GM19193 (cell line): Measurements from ENCODE around the gene MRPL44.

Experiments used
- POLR2A ChIP-seq: IDR thresholded peaks from 4 replicates; pipeline ENCODE4 v1.6.1; 2011; ENCODE audit not compliant: insufficient read depth, insufficient read length; ENCODE audit errors: extremely low read depth

Gene MRPL44

DNA sequence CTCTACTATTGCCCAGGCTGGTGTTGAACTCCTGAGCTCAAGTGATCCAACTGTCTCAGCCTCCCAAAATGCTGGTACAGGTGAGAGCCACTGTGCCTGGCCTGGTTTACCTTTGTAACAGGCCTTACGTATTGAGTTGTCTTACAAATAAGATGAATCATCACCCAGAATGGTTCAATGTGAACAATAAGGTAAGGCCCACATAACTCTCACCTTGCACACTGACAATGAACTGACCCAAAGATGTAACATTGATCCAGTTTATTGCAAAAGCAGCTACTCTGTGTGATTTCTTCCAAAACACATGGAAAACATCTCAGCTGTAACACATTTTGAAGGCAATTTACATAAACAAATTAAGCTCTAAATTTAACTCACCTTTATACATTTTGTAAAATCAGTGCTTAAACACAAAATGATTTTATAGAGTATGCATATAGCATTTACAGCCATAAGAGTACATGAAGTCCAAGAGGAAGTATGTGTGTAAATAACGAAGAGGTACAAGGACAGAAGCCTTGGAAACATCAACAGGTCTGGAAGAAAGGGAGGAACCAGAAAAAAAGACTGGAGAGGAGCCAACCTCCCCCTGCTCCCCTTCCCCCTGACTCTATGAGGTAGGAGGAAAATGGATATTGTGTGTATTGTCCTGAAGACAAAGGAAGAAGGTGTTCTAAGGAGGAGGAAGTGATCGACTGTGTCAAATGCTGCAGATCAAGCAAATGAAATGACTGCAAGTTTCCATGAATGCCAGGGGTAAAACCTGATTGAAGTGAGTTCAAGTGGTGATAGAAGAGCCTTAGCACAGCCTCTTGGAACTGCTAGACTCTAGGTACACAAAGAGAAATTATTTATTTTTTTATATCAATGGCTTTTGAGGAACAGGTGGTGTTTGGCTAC, 6.6 kb upstream of the MRPL44 start:
- TF ChIP-seq POLR2A = no peak

DNA sequence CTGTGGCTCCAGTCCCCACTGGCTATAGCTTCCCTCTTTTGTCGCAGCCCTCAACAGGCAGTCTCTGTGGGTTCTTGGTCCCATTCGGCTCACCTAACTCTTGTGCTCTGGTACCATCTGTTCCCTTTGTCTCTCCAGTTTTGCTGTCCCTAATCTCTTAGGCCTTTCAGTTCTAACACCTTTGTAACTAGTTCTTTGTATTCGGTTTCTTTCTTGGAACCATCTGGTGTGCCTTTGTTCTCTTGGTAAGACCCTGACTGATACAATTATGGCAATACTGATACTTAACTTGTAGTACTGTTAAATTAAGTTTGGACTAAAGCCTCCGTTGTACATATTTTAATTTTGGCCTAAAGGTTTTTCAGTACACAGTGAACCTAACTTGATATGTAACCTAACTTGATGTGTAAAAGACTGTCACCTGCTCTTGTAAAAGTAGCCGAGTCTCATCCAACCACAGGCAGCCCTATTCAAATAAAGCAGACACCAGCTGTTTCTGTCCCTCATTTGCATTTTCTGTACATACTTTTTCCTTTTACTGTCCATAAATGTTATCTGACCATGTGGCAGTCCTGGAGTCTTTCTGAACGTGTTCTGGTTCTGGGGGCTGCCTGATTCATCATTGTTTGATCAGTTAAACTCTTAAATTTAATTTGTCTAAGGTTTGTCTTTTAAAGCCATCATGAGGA, 4.8 kb upstream of the MRPL44 start:
- peak; percentile 50 for TF ChIP-seq POLR2A

DNA sequence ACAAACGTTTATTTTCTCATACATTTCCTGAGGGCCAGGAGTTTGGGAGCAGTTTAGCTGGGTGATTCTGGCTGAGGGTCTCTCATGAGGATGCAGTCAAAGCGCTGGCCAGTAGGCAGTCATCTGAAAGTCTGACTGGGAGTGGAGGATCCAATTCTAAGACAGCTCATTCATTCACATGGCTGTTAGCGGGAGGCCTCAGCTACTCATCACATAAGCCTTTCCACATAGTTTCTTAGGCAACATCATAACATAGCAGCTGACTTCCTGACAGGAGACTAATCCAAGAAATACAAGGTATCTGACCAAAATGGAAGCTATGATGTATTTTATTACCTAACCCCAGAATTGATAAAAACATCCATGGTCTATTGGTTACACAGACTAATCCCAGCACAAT, 2.9 kb upstream of the MRPL44 start:
- TF ChIP-seq POLR2A = no peak

GRCh38 chr2:223956300-223956699, 963 bp upstream of the MRPL44 start:
- TF ChIP-seq POLR2A = no peak

- TF ChIP-seq POLR2A = no peak
Measured at GRCh38 chr2:223959688-223960087, 2.4 kb downstream of the MRPL44 start.

DNA sequence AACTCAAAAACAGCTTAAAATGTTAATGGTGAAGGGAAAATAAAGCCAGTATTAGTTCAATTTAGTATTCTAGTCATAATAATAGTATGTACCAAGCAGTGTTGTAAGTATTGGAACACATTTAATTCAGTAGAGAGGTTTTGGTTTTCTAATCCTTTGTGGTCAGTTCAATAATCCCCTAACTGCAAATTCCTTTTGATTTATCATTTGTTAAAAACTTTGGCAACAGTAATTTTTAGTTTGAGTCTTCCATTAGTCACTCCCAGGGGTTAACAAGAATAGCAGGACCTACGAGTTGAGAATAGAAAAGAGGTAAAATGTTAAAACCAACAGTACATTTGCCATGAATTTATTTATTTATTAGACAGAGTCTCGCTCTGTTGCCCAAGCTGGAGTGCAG, 10.7 kb downstream of the MRPL44 start:
- no peak for TF ChIP-seq POLR2A

GRCh38 chr2:223969315-223969714, 12.1 kb downstream of the MRPL44 start:
- TF ChIP-seq POLR2A = no peak

GRCh38 chr2:223969856-223970255, 12.6 kb downstream of the MRPL44 start:
- TF ChIP-seq POLR2A = no peak

DNA sequence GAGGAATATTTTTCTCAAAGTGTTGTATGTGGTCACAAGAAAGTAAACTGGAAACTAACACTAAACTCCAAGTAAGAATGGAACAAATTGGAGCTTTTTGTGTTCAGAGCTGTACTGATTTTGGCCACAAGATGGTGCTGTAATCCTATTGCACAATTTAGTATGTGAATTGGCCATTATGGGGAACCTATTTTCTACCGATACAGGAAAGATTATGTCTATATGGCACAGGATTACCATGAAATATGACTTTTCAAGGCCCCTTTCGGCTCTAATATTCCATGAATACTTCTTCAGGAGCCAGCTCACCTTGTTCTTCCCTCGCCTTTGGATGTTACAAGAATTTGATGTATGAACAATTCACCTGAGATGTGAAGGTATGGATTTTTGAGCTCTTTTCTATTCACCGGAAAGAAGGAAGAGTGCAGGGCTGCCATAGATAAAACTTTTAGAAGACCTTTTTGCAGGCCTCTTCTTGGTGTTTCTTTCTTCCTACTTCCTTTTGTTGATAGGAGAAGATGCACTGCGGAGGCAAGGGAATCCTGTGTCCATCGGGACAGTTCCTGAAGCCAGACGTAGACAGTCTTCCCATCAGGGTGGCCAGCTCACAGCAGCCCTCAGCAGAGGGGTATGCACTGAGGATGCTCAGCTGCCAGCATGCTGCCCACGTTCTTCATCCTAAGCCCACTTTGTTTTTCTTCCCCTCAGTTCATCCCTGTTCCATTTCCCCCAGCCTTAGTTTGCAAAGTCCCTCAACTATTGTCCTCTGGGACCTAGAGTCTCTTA, 13.3 kb downstream of the MRPL44 start:
- no peak for TF ChIP-seq POLR2A

- no peak for TF ChIP-seq POLR2A
Measured at GRCh38 chr2:223971731-223972130, 14.5 kb downstream of the MRPL44 start.

DNA sequence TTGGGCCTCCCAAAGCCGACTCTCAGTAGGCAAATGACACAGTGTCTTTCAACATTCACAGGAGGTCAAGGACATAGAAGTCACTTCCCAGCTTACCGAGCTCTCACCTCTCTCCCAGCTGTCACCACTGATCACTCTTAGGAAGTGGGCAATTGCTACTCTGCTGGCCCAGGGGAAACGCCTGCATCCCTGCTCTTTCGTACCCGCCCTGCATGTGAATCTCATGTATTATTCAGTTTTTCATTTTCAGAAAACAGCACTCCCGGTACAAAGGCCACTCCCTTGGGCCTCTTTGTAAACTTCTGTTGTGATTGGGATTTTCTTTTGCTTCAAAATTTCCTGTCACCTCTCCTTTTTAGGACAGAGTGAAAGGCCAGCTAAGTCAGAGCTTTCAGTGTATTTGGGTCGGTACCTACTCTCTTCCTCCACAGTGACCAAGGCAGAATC, 15.4 kb downstream of the MRPL44 start:
- TF ChIP-seq POLR2A = no peak

- TF ChIP-seq POLR2A = no peak
Measured at GRCh38 chr2:223973606-223974005, 16.3 kb downstream of the MRPL44 start.

DNA sequence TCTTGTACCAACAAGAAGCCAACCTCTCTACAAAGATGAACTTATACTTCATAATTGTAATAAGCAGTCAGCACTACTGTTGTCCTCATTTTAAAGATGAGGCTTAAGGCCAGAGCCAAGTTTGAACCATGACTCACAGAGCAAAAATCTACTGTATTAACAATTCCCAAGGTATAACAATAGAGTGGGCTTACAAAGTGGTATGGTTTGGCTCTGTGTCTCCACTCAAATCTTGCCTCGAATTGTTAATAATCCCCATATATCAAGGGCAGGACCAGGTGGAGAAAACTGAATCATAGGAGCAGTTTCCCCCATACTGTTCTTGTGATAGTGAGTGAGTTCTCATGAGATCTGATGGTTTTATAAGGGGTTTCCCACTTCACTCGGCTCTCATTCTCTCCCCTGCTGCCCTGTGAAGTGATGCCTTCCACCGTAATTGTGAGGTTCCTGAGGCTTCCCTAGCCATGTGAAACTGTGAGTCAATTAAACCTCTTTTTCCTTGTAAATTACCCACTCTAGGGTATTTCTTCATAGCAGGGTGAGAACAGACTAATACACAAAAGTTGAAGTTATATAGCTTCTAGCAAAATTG, 19.5 kb downstream of the MRPL44 start:
- TF ChIP-seq POLR2A = no peak

DNA sequence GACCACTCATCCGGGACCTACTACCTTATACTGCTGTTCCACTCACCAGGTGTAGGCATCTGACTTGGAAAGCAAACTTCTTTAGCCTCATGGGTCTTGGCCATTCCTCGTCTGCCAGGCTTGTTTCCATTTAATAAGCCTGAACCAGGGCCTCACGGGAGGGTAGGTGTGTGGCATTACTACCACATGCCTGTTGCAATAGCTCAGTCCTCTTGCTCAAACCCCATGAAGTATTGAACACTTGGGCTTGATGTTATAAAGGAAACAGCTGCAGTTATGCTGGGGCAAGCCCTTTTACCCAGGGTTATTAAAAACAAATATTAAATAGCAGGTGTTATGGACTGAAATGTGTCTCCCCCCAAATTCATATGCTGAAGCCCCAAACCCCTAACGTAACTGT, 21.2 kb downstream of the MRPL44 start:
- no peak for TF ChIP-seq POLR2A

DNA sequence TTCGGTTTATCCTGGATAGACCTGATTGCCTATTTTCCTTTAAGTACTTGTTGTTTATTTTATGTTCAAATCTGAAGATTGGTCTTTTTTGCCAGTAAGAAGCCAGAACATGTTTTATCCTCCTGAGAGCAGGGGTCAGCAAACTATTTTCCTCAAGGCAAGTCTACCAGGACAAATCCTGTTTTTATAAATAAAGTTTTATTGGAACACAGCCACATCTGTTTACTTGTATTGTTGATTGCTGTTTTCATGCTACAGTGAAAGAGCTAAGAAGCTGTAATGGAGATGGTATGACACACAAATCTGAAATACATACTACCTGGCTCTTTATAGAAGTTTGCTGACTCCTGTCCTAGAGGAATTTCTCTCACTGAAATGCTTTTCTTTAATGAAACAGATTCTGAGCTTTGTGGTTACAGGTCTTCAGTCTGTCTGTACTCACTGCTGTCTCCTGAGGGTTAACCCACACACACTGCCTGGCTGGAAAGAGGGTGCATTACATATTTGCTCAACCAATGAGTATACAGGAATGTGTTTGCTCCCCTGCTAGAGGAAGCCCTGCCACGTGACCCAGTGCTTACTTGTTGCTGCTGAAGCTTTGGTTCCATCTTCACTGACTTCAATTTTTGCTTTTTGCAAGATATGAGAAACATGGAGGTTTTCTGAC, 22.6 kb downstream of the MRPL44 start:
- no peak for TF ChIP-seq POLR2A

GRCh38 chr2:223980397-223980735, 23.1 kb downstream of the MRPL44 start:
- no peak for TF ChIP-seq POLR2A
